ENCODE measurements around the gene TMEM14B. TPM values are rescaled to one million over a fixed set of nuclear protein-coding genes. Genes with fewer than 3 reads are reported as not detected.

TMEM14B gene
- total RNA-seq, 2 experiments from 2014 or later: 41.8 to 44.1 TPM

DNA sequence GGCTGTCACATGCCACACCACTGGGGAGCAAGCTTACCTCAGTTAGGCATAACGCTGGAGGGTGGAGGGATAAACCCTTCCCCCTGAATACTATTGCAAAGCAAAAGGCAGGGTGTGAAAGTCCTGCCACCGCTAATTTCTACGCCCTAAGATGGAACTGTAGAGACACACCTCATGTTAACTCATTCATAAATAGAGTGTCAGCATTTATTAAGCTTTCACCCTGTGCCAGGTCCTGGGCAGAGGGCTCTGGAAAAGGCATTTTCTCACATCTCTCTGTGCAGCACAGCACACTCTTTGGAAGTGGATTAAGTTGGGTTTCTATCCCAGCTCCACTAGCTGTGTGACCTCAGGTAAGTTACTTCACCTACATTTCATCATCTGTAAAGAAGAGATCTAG is 21.8 kb downstream of the TMEM14B start:
- H3K4me1 Mint-ChIP-seq (ENCODE audit: low read depth): no peaks in the 10 kb centered on the region
- Histone ChIP-seq H3K27ac (ENCODE audit: low read depth in 1 of 2, low read length in 2 of 2) (no peak overlapping the region), H3K36me3 (ENCODE audit: insufficient read depth, low read length) (peaks cover 19% of the 10 kb centered on the region), H3K27me3 (ENCODE audit: control insufficient read depth in 1 of 2, insufficient read depth in 2 of 2, low read length in 2 of 2) (no peaks in the 10 kb centered on the region), H3K9me3 (ENCODE audit: control insufficient read depth in 1 of 2, insufficient read depth in 1 of 2, low read length in 2 of 2) (no peaks in the 10 kb centered on the region), H3K4me3 (ENCODE audit: low read length) (no peak overlapping the region), H3K4me1 (ENCODE audit: insufficient read depth, low read length) (no peaks in the 10 kb centered on the region)
- no peaks in the 10 kb centered on the region for H3K9me3 Mint-ChIP-seq
- DNase-seq (no peak), ATAC-seq (ENCODE audit: poor library complexity) (no peak)
- TF ChIP-seq, protein P1, sequence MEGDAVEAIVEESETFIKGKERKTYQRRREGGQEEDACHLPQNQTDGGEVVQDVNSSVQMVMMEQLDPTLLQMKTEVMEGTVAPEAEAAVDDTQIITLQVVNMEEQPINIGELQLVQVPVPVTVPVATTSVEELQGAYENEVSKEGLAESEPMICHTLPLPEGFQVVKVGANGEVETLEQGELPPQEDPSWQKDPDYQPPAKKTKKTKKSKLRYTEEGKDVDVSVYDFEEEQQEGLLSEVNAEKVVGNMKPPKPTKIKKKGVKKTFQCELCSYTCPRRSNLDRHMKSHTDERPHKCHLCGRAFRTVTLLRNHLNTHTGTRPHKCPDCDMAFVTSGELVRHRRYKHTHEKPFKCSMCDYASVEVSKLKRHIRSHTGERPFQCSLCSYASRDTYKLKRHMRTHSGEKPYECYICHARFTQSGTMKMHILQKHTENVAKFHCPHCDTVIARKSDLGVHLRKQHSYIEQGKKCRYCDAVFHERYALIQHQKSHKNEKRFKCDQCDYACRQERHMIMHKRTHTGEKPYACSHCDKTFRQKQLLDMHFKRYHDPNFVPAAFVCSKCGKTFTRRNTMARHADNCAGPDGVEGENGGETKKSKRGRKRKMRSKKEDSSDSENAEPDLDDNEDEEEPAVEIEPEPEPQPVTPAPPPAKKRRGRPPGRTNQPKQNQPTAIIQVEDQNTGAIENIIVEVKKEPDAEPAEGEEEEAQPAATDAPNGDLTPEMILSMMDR (IDR thresholded peaks at IDR 0.05): no peak
- POLR2A ChIA-PET: no interaction called here
- H3K27ac Mint-ChIP-seq: no peak overlapping the region
- H3K4me3 Mint-ChIP-seq: no peak overlapping the region
- no peaks in the 10 kb centered on the region for H3K27me3 Mint-ChIP-seq
- H3K36me3 Mint-ChIP-seq (ENCODE audit: low read depth): peaks cover 45% of the 10 kb centered on the region
- intact Hi-C loops (cut with DNase I, micrococcal nuclease): no loop called here
- CTCF ChIA-PET: no interaction called here

DNA sequence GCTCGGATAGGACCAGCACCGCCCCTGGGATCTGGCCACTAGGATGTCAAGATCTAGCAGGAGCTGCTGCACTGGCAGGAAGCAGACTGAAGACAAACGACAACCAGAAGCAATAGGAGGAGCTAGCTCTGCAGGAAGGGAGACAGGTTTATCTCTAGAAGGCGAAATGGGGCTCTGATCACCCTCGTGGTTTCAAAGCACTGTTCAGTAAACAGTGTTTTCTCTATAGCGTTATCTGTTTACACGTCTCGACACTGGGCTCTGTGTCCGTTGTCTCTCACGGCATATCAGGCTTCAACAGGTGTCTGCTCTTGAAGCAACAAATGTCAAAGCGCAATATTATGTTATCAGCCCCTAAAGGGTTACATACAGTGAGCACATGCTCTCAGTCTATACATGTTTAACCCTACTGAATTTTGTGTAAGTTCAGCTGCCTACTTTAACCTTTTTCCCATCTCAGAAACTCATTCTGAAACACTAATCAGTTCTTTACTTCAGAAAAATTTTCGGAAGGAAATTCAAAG is 23.8 kb downstream of the TMEM14B start:
- H3K27me3 ChIP-seq (ENCODE audit: control insufficient read depth in 1 of 2, insufficient read depth in 2 of 2, low read length in 2 of 2): no peaks in the 10 kb centered on the region
- H3K9me3 ChIP-seq (ENCODE audit: control insufficient read depth in 1 of 2, insufficient read depth in 1 of 2, low read length in 2 of 2): no peaks in the 10 kb centered on the region
- DNase-seq: no peak
- no peak overlapping the region for H3K27ac ChIP-seq (ENCODE audit: low read depth in 1 of 2, low read length in 2 of 2)
- H3K4me1 Mint-ChIP-seq (ENCODE audit: low read depth): no peaks in the 10 kb centered on the region
- H3K27me3 Mint-ChIP-seq: no peaks in the 10 kb centered on the region
- CTCF ChIA-PET: no interaction called here
- no peaks in the 10 kb centered on the region for H3K9me3 Mint-ChIP-seq
- peaks cover 19% of the 10 kb centered on the region for H3K36me3 ChIP-seq (ENCODE audit: insufficient read depth, low read length)
- H3K4me1 ChIP-seq (ENCODE audit: insufficient read depth, low read length): no peaks in the 10 kb centered on the region
- H3K27ac Mint-ChIP-seq: no peak overlapping the region
- no peak overlapping the region for H3K4me3 Mint-ChIP-seq
- POLR2A ChIA-PET: interaction anchor here (0.9 kb wide), 1 partner anchor 52 kb away, joined by 3 read pairs; no protein-coding TSS in a partner anchor
- TF ChIP-seq, protein P1 (IDR thresholded peaks at IDR 0.05): no peak
- intact Hi-C loops (cut with DNase I, micrococcal nuclease): no loop called here
- H3K36me3 Mint-ChIP-seq (ENCODE audit: low read depth): peaks cover 56% of the 10 kb centered on the region
- no peak for ATAC-seq (ENCODE audit: poor library complexity)
- no peak overlapping the region for H3K4me3 ChIP-seq (ENCODE audit: low read length)

GRCh38 chr6:10778230-10778629 is 30.6 kb downstream of the TMEM14B start:
- ChIA-PET POLR2A (no interaction called here), CTCF (no interaction called here)
- H3K4me3 Mint-ChIP-seq: no peak overlapping the region
- Histone ChIP-seq H3K36me3 (ENCODE audit: insufficient read depth, low read length) (peaks cover 7% of the 10 kb centered on the region), H3K27me3 (ENCODE audit: control insufficient read depth in 1 of 2, insufficient read depth in 2 of 2, low read length in 2 of 2) (no peaks in the 10 kb centered on the region), H3K9me3 (ENCODE audit: control insufficient read depth in 1 of 2, insufficient read depth in 1 of 2, low read length in 2 of 2) (no peaks in the 10 kb centered on the region), H3K27ac (ENCODE audit: low read depth in 1 of 2, low read length in 2 of 2) (no peak overlapping the region), H3K4me1 (ENCODE audit: insufficient read depth, low read length) (no peaks in the 10 kb centered on the region), H3K4me3 (ENCODE audit: low read length) (no peak overlapping the region)
- DNase-seq (no peak), ATAC-seq (ENCODE audit: poor library complexity) (no peak)
- H3K27ac Mint-ChIP-seq: no peak overlapping the region
- no peaks in the 10 kb centered on the region for H3K27me3 Mint-ChIP-seq
- H3K9me3 Mint-ChIP-seq: no peaks in the 10 kb centered on the region
- peaks cover 6% of the 10 kb centered on the region for H3K4me1 Mint-ChIP-seq (ENCODE audit: low read depth)
- intact Hi-C loops (cut with DNase I, micrococcal nuclease): no loop called here
- H3K36me3 Mint-ChIP-seq (ENCODE audit: low read depth): peaks cover 48% of the 10 kb centered on the region
- TF ChIP-seq, protein P1 (IDR thresholded peaks at IDR 0.05): no peak
